SU-DHL-6 (cell line): ENCODE measurements around the gene TTC39C.
"Not testable (repeated sequence)": the region's sequence is repeated elsewhere in the genome, so short reads cannot be mapped to it uniquely, and the experiment has no call there.

Experiments used
- H2AFZ ChIP-seq: fragments of 200-600 bp; sonication (generic); 2 replicates; pipeline ENCODE4 v1.6.1; 2014; ENCODE audit warnings: low read depth, mild to moderate bottlenecking, moderate library complexity, mixed read lengths, antibody characterized with exemption, low read length; ENCODE audit not compliant: severe bottlenecking
- H3F3A ChIP-seq: fragments of 200-600 bp; shearing (Covaris generic); 2 replicates; pipeline ENCODE4 v1.6.0; 2016; ENCODE audit warnings: antibody characterized with exemption, mild to moderate bottlenecking; ENCODE audit not compliant: insufficient read depth
- H3K27ac ChIP-seq: fragments of 200-600 bp; sonication (generic); 2 replicates; pipeline ENCODE4 v1.5.1; 2016; ENCODE audit warnings: low read depth, mild to moderate bottlenecking, low read length, moderate library complexity, mixed read lengths
- H3K27me3 ChIP-seq: fragments of 200-600 bp; sonication (generic), shearing (Covaris generic); 2 replicates; pipeline ENCODE4 v1.6.0; 2014; ENCODE audit warnings: mild to moderate bottlenecking, low read length
- H3K36me3 ChIP-seq: fragments of 200-600 bp; sonication (generic); 2 replicates; pipeline ENCODE4 v1.6.1; 2014; ENCODE audit warnings: mild to moderate bottlenecking, low read length, mixed read lengths
- H3K4me2 ChIP-seq: fragments of 300-600, 200-600 bp; shearing (Covaris generic), sonication (generic); 2 replicates; pipeline ENCODE4 v1.6.0; 2014; ENCODE audit warnings: low read length, low read depth, mild to moderate bottlenecking; ENCODE audit not compliant: poor library complexity, severe bottlenecking
- H3K4me3 ChIP-seq: fragments of 200-600 bp; sonication (generic); 2 replicates; pipeline ENCODE4 v1.5.1; 2014; ENCODE audit warnings: antibody characterized with exemption, low read length, mild to moderate bottlenecking, mixed read lengths; ENCODE audit not compliant: insufficient read depth, poor library complexity, severe bottlenecking
- H3K79me2 ChIP-seq: fragments of 200-600 bp; sonication (generic); 2 replicates; pipeline ENCODE4 v1.6.1; 2014; ENCODE audit warnings: mild to moderate bottlenecking, low read length, moderate library complexity; ENCODE audit not compliant: insufficient read depth
- H3K9ac ChIP-seq: fragments of 200-600 bp; sonication (generic); 2 replicates; pipeline ENCODE4 v1.7.0; 2014; ENCODE audit warnings: mild to moderate bottlenecking, low read length
- H3K9me2 ChIP-seq: fragments of 200-600 bp; sonication (generic); replicated peaks from 2 replicates; pipeline ENCODE4 v1.6.1; 2014; ENCODE audit warnings: low read length; ENCODE audit not compliant: insufficient read depth
- H3K9me3 ChIP-seq: fragments of 200-600 bp; sonication (generic); 2 replicates; pipeline ENCODE4 v1.6.1; 2014; ENCODE audit warnings: low read length, mixed read lengths; ENCODE audit not compliant: insufficient read depth
- H4K20me1 ChIP-seq: fragments of 200-600 bp; sonication (generic); 2 replicates; pipeline ENCODE4 v1.6.1; 2014; ENCODE audit warnings: low read depth, mild to moderate bottlenecking, antibody characterized with exemption, low read length, moderate library complexity, mixed read lengths
- CTCF ChIP-seq: fragments of 200-600 bp; sonication (generic); IDR thresholded peaks from one replicate; pipeline ENCODE4 v1.5.1; 2017; ENCODE audit warnings: antibody characterized with exemption, mild to moderate bottlenecking, low read length, moderate library complexity; ENCODE audit not compliant: insufficient read depth, poor library complexity, severe bottlenecking
- EZH2phosphoT487 ChIP-seq: fragments of 200-600 bp; sonication (generic), shearing (Covaris generic); conservative IDR thresholded peaks from 2 replicates; pipeline ENCODE4 v1.6.1; 2018; ENCODE audit warnings: mild to moderate bottlenecking, antibody characterized with exemption, low read length, moderate library complexity, mixed read lengths

The TTC39C gene

GRCh38 chr18:24138789-24139616 lies 124.4 kb downstream of the TTC39C start, which contains the start of gene CABYR:
Gene CABYR, plus strand, starts transcription at chr18:24139062. Its CDS starts 4,053 bp downstream, at chr18:24143115.
- H4K20me1 ChIP-seq: no peaks in the 10 kb centered on the region
- H3K27me3 ChIP-seq: no peaks in the 10 kb centered on the region
- H3K36me3 ChIP-seq: no peaks in the 10 kb centered on the region
- no peak within 1 kb of the TSS for H3K4me2 ChIP-seq
- H3K27ac ChIP-seq: no peak within 1 kb of the TSS
- no peaks in the 10 kb centered on the region for H3K9me2 ChIP-seq
- H3K79me2 ChIP-seq: no peaks in the 10 kb centered on the region
- no peak within 1 kb of the TSS for H3K4me3 ChIP-seq
- no peaks in the 10 kb centered on the region for H3F3A ChIP-seq
- no peak within 1 kb of the TSS for H3K9ac ChIP-seq
- no peaks in the 10 kb centered on the region for H3K9me3 ChIP-seq
- TF ChIP-seq CTCF: no peak
- TF ChIP-seq EZH2phosphoT487: no peak
- no peak within 1 kb of the TSS for H2AFZ ChIP-seq

GRCh38 chr18:24140697-24141096 lies 126.1 kb downstream of the TTC39C start:
- no peaks in the 10 kb centered on the region for H3K9me3 ChIP-seq
- no peaks in the 10 kb centered on the region for H3K27me3 ChIP-seq
- H3K27ac ChIP-seq: no peak overlapping the region
- no peaks in the 10 kb centered on the region for H3K9me2 ChIP-seq
- no peaks in the 10 kb centered on the region for H3K36me3 ChIP-seq
- TF ChIP-seq CTCF (no peak), EZH2phosphoT487 (no peak)
- H3K4me2 ChIP-seq: no peak overlapping the region
- H3F3A ChIP-seq: no peaks in the 10 kb centered on the region
- no peaks in the 10 kb centered on the region for H3K79me2 ChIP-seq
- H2AFZ ChIP-seq: no peak overlapping the region
- no peak overlapping the region for H3K9ac ChIP-seq
- H4K20me1 ChIP-seq: no peaks in the 10 kb centered on the region
- no peak overlapping the region for H3K4me3 ChIP-seq

GRCh38 chr18:24142376-24142775 lies 127.8 kb downstream of the TTC39C start:
- Histone ChIP-seq H3K4me2 (no peak overlapping the region), H3K9ac (no peak overlapping the region), H3F3A (no peaks in the 10 kb centered on the region), H3K9me2 (no peaks in the 10 kb centered on the region), H2AFZ (no peak overlapping the region), H3K27ac (no peak overlapping the region), H3K9me3 (no peaks in the 10 kb centered on the region), H3K79me2 (no peaks in the 10 kb centered on the region), H3K36me3 (no peaks in the 10 kb centered on the region), H3K27me3 (no peaks in the 10 kb centered on the region), H4K20me1 (no peaks in the 10 kb centered on the region), H3K4me3 (no peak overlapping the region)
- TF ChIP-seq EZH2phosphoT487 (no peak), CTCF (no peak)

- not testable (repeated sequence) for H3K9me3 ChIP-seq, H2AFZ ChIP-seq, H3K4me3 ChIP-seq, H3K9me2 ChIP-seq, H3F3A ChIP-seq, H3K27ac ChIP-seq, H3K27me3 ChIP-seq, H3K9ac ChIP-seq, H3K79me2 ChIP-seq, H4K20me1 ChIP-seq, H3K36me3 ChIP-seq, H3K4me2 ChIP-seq
These were observed 135.0 kb downstream of the TTC39C start for GRCh38 chr18:24149591-24149990.
